GM18519 (cell line): ENCODE measurements around the gene MYRFL.
A peak's percentile ranks its signal among the peaks of the same experiment; 100 is the strongest.
"Not testable (repeated sequence)": the region's sequence is repeated elsewhere in the genome, so short reads cannot be mapped to it uniquely, and the experiment has no call there.

ENCODE experiments used
- ATAC-seq: cut with Tn5 transposase; IDR thresholded peaks from one replicate; pipeline ENCODE4 v1.9.1; 2021; ENCODE audit warnings: mild to moderate bottlenecking, moderate library complexity; ENCODE audit not compliant: unreplicated experiment, low FRiP score

Gene MYRFL

DNA sequence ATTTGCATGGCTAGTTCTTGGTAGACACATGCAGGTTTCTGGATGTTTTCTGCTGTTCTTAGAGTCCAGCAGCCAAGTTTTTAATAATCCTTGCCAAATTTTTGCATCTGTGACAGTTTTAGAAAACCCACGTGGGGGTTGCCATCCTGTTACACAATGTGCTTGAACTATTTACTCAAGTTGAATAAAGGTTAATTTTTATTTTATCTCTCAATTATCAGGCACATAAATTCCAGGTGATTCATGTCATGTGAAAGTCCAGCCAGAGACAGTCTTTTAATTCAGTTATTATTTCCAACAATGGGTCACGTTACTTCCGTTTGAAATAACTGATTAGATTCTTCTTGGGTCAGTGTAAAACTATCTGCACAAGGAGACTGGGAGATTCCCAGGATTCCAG is 15.7 kb downstream of the MYRFL start:
- ATAC-seq: no peak

DNA sequence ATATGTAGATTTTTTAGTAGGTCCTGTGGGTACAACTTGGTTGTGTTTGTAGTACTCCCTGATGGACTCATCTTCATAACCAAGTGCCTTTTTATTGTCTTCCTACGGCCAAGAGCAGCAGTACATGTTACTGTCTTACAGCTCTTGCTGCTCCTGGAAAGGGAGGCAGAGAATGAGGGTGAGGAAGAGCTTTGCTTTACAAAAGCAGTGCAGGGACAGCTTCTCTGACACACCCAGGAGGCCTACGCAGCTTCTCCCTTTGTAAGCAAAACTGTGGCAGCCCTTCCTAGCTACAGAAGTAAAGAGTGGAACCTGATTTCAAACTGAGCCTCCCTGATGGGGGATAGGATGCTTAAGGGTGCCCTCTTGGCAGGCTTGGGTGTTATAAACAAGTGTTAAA is 18.6 kb downstream of the MYRFL start:
- ATAC-seq: no peak

DNA sequence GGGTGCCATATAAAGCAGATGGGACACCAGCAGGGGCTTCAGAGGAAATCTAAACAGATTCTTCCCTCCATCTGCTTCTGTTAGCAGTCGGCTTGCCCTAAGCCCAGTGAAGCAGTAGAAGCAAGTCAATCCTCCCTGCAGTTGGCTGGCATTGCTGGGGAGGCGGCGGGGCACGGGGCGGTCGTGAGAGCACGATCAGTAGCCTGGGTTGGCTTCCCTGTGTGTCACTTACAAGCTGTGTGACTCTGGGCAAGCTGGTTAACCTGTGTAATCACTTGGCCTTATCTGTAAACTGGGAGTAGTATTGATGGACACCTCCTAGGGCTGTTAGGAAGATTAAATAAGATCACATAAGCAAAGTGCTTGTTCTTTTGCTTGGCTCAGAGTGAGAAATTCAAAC is 19.4 kb downstream of the MYRFL start:
- no peak for ATAC-seq

DNA sequence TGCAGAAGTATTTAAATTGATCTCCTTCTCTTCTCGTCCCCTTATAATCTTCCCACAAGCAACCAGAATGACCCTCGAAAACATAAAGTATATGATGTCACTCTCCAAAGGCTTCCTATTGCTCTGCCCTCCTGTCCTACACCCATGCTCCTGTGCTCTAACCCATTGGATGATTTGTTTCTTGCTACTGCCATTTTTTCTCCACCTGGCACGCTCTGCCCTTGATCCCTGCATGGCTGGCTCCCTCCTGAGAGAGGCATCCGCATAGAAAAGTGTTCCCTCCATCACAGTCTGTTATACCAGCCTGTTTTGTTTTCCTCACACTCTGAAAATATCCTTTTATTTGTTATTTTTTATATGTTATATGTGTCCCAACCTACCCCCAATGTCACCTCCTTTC is 19.8 kb downstream of the MYRFL start:
- ATAC-seq: no peak

DNA sequence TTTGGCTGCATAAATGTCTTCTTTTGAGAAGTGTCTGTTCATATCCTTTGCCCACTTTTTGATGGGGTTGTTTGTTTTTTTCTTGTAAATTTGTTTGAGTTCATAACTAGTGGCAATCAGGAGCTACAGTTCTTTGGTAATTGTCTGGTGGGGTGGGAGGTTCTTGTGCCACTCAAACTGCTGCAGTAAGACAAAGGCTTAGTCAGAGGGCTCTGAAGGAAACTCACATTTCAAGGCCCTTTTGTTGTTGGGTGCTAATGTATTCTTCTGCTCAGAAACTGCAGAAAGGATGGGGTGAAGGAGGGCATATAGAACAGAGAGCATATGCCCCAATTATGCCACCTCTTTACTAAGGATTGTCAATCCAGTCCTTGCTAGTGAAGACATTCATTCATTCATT is 21.9 kb downstream of the MYRFL start:
- no peak for ATAC-seq

DNA sequence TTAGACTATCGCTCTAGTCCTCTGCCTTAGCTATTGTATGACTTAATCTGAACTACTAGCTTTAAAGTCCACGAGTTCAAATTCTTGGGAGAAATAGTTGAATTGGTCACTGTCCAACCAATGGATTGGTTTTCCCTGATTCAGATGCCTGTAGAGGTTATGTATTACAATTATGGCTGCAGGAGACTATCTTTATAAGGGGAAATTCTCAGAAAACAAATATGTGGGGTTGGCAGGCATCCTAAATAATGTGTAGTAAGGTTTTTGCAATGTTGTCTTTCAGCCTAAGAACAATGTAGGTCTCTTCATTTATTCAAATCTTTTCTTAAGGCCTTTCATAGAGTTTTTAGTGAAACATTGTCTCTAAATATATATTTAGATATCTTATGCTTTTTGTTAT is 26.9 kb downstream of the MYRFL start:
- ATAC-seq: no peak

DNA sequence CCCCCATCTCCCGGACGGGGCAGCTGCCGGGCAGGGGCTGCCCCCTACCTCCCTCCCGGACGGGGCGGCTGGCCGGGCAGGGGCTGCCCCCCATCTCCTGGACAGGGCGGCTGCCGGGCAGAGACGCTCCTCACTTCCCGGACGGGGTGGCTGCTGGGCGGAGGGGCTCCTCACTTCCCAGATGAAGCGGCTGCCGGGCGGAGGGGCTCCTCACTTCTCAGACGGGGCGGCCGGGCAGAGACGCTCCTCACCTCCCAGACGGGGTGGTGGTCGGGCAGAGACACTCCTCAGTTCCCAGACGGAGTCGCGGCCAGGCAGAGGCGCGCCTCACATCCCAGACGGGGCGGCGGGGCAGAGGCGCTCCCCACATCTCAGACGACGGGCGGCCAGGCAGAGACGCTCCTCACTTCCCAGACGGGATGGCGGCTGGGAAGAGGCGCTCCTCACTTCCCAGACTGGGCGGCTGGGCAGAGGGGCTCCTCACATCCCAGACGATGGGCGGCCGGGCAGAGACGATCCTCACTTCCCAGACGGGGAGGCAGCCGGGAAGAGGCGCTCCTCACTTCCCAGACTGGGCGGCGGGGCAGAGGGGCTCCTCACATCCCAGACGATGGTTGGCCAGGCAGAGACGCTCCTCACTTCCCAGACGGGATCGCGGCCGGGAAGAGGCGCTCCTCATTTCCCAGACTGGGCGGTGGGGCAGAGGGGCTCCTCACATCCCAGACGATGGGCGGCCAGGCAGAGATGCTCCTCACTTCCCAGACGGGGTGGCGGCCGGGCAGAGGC is 28.3 kb downstream of the MYRFL start:
- ATAC-seq: not testable (repeated sequence)

DNA sequence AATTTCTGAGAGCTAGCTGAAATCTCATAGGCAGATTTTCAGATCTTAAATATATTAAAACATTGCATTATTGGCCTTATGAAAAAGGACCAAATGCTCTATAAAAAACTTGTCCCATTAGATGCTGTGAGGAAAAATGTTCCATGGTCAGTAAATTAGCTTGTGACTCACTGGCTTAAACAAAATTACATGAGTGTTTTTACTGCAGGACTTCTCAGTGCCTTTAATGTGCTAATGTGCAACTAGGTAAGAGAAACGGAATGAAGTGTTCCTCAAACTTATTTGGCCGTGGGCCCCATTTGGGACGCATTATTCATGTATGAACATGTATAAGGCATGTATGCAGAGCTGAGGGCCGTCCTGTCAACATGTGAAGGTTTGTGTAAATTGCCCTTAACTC is 41.7 kb downstream of the MYRFL start:
- no peak for ATAC-seq

DNA sequence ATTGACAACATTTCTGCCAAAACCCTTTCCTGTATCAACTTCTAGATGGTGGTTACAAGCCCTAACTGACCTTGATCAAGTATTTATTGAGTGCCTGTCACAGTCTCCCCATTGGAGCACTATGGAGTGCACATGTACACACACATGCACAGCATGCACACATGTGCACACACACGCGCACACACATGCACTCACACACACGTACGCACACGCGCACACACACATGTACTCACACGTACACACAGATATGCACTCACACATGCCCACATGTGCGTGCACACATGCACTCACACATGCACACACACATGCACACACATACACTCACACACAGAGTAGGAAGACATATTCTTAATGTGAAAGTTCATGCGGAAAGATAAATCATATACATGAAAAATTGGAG is 43.7 kb downstream of the MYRFL start:
- no peak for ATAC-seq

DNA sequence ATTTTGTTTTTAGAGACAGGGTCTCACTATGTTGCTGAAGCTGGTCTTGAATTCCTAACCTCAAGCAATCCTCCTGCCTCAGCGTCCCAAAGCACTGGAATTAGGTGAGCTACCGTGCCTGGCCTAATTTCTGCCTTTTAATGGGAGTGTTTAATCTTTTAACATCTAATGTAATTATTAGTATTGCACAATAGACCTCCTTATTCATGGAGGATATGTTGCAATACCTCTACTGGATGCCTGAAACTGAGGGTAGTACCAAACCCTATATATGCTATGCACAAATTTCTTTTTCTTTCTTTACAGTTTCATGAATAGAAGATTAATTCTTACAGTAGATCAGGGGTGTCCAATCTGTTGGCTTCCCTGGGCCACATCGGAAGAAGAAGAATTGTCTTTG is 47.8 kb downstream of the MYRFL start:
- no peak for ATAC-seq

DNA sequence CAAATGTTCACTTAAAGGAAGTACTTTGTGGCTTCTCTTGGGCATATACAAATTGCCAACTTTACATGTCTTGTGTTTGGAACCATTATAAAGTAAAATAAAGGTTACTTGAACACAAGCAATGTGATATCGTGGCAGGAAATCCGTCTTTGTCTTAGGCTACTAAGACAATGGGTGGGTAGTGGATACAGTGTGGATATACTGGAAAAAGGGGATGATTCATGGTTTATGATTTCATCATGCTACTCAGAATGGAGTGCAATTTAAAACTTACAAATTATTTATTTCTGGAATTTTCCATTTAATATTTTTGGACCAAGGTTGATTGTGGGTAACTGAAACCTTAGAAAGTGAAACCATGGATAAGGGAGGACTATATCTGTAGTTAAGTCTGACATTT is 48.4 kb downstream of the MYRFL start:
- ATAC-seq: no peak

DNA sequence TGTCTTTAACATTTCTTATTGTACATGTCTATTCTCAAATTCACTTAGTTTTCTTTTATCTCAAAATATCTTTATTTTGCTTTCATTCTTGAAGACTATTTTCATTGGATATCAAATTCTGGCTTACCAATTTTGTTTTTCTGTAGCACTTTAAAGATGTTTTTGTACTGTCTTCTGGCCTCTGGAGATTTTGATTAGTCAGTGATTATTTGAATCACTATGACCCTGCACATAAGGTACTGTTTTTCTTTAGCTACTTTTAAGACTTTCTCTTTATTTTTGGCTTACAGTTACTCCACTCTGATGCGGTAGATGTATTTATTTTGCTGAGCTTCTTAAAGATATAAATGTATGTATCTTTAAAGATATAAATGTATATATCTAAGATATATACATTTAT is 49.6 kb downstream of the MYRFL start:
- no peak for ATAC-seq

DNA sequence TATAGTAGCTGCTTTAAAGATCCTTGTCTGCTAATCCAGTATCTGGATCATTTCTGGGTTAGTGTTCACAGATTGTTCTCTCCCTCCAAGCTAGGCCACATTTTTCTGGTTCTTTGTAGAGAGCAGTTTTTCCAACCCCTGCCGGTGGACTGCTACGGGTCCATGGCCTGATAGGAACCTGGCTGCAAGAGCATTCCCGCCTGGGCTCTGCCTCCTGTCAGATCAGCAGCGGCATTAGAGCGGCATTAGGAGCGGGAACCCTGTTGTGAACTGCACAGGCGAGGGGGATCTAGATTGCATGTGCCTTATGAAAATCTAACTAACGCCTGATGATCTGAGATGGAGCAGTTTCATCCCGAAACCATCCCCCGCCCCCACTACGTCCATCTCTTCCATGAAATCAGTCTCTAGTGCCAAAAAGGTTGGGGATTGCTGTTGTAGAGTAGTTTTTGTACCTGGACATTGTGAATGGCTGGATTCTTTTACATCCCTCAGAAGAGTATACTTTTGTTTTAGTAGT is 50.4 kb downstream of the MYRFL start:
- ATAC-seq: no peak

DNA sequence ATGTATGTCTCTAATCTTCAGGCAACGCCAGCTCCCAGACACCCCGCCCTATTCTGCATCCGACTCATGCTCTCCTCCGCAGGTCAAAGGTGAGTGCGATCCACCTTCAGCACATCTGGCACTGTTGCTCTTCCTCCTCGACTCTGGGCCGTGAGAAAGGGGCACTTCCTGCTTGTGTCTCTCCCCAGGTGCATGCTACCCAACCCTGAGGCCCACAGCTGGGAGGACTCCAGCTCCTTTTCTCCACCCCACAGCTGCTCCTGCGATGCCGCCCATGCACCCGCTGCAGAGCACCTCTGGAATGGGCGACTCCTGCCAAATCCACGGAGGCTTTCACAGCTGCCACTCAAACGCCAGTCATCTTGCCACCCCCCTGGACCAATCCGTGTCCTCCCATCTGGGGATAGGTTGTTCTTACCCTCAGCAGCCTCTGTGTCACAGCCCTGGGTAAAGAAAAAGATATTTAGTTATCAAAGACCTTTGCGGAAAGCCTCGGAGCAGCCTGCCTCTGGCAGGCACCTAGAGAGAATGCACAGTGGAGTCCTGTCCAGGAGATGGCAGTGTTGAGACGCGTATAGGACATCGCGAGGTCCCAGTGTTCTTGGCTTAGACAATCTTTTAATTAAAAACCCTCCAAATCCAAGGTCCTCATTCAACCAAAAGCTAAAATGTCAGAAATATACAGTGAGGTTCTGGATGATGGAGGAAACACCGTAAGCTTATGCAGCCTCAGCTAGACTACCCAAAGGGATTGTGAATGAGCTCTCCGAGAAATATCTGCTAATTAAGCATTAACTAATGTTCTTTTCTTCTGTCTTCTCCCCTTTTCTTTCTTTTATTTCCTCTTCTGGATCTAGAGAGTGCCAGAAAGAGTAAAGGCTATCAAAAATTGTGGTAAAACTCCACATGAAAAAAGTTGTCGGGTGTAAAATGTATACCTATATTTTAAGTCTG is 54.3 kb downstream of the MYRFL start:
- peak; percentile 90 for ATAC-seq

DNA sequence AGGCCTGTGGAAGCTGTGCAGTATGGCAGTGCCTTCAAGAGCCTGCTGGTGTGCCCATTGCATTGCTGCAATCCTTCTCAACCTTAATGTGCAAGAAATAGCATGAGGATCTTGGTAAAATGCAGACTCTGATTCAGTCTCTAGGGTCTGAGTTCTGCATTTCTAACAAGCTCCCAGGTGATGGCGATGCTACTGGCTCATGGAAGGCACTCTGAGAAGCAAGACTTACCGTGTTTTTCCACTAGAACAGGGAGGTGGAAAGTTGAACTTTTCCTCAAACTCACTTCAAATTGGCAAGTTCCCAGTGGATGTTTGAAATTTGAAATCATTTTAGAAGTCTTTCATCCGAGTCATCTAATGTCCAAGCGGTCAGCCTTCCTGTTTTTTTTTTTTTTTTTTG is 55.5 kb downstream of the MYRFL start:
- ATAC-seq: no peak

DNA sequence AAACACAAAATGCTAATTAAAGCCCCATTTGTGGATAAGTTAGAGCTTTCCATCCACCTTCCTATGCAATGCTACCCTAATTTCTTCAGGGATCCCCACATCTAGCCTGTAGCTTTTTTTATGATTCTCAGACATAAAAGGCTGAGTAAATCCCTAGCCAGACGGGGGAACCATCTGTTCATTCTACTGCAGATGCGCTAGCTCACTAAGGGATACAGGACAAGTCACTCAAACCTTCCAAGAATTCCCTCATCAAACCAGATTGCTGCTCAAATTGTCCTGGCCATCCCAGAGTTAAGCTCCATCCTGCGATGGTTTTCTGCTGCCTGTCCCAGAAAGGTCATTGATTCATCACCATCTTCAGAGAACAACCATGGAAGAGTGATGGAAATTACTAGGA is 56.7 kb downstream of the MYRFL start:
- no peak for ATAC-seq

DNA sequence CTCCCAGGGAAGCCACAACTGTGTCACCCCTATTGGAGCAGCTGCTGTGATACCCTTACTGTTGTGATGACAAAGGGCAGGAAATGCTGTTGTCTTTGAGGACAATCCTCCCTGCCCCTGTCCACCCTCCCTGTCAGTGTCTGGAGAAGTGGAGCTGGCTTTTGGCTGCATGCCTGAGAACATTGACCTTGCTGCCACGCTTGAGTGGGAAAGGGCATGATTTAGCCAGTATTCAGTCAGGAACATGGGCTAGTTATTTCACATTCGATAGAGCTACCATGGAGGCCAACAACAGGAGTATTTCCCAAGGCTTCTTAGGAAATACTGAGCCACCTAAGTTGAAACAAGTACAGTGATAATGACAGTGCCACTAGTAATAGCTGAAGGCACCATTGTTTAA is 59.4 kb downstream of the MYRFL start:
- ATAC-seq: no peak

DNA sequence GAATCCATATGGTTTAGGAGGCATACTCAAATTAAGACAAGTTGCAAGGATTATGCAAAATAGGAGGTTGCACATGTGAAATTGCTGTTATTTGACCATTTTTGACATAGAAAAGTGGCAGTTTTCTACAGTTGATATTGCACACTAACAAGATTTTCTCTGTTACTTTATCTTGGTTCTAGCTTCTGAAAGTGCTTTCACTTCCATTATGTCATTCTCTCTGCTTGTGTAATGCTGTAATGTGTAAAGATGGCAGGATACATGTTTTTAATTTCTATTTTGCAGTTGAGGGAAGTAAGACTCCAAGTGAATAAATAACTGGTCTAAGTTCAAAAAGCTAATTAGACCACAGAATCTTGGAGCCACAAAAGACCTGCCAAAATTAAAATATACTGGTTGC is 60.6 kb downstream of the MYRFL start:
- peak; percentile 77 for ATAC-seq

DNA sequence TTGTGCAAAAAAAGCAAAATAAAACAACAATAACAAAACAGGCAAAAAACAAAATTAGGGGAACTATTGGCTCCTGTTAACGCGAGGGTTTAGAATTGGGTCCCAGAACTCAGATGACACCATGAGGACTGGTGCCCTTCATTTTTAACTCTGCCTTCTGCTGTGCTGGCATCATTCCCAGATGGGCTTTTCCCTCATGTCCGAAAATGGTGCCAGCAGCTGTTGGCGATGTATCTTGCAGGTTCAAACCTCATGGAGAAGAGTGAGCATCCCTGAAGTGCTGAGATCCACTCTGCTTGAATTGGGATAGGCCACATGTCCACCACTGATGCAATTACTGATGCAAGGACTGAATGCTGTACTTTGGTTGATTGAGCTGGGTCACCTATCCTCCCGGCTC is 61.1 kb downstream of the MYRFL start:
- ATAC-seq: no peak

DNA sequence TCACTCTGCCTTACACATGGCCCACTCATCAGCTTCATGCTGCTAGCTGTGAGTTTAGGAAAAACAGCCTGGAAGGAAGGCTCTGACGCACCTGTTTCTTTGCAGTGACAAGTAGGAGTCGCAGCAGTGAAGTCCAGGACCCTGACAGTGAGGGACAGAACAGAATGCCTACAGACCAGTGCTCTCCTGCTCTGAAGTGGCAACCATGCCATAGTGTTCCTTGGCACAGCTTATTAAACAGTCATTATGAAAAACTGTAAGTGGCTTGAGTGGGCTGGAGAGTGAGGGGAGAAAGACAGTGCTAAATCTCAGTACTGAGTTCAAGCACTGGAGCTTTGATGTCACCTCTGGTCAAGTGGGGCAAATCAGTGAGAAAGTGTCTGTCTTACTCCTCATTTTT is 61.7 kb downstream of the MYRFL start:
- no peak for ATAC-seq

DNA sequence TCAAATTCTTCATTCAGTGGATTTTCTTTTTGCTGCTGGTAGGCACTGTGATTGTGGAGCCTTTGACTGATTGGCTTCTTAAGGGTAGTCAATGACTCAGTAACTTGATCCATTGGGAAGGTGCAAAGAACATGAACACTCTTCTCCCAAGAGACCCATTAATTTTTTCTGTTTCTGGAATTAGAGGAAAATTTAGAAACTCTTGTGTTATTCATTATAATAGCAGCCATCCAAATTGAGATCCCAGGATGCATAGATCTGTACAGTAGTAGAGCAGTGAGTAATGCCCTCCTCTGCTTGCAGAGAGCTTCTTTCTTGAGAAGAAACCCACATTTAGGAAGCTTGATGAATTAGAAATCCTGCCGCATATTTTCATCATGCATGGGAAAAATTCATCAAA is 63.9 kb downstream of the MYRFL start:
- ATAC-seq: no peak
